Rectal smooth muscle tissue (tissue), 1 donor: ENCODE data around the gene NUDT15.
"Not testable (repeated sequence)": the region's sequence is repeated elsewhere in the genome, so short reads cannot be mapped to it uniquely, and the experiment has no call there.

Source experiments
- H3K27ac ChIP-seq: one replicate; pipeline ENCODE4 v1.7.0; 2013; ENCODE audit warnings: low read depth, low read length, inconsistent platforms
- H3K27me3 ChIP-seq: one replicate; pipeline ENCODE4 v1.7.0; 2013; ENCODE audit warnings: low read length; ENCODE audit not compliant: control insufficient read depth, insufficient read depth
- H3K36me3 ChIP-seq: one replicate; pipeline ENCODE4 v1.7.0; 2013; ENCODE audit warnings: low read length; ENCODE audit not compliant: control insufficient read depth, insufficient read depth
- H3K4me1 ChIP-seq: one replicate; pipeline ENCODE4 v1.7.0; 2013; ENCODE audit warnings: low read length; ENCODE audit not compliant: control insufficient read depth, insufficient read depth
- H3K4me3 ChIP-seq: one replicate; pipeline ENCODE4 v1.7.0; 2013; ENCODE audit warnings: low read length
- H3K9ac ChIP-seq: one replicate; pipeline ENCODE4 v1.7.0; 2013; ENCODE audit warnings: low read length

NUDT15 gene

GRCh38 chr13:48037346-48038173 lies at the start of gene NUDT15:
Gene NUDT15 (plus strand): TSS chr13:48037726. CDS start chr13:48037747, 21 bp downstream.
- Histone ChIP-seq H3K4me1 (peaks cover 6% of the 10 kb centered on the region), H3K4me3 (peak within 1 kb of the TSS; percentile 98), H3K9ac (peak within 1 kb of the TSS; percentile 84), H3K27ac (peak within 1 kb of the TSS; percentile 96), H3K27me3 (no peaks in the 10 kb centered on the region), H3K36me3 (no peaks in the 10 kb centered on the region)

GRCh38 chr13:47990427-47990826 lies 47.1 kb upstream of the NUDT15 start:
- Histone ChIP-seq H3K9ac (no peak overlapping the region), H3K27me3 (no peaks in the 10 kb centered on the region), H3K4me3 (no peak overlapping the region), H3K4me1 (no peaks in the 10 kb centered on the region), H3K27ac (no peak overlapping the region), H3K36me3 (peaks cover 6% of the 10 kb centered on the region)

GRCh38 chr13:47990920-47991466 lies 46.5 kb upstream of the NUDT15 start:
- Histone ChIP-seq H3K4me3 (no peak overlapping the region), H3K36me3 (peaks cover 6% of the 10 kb centered on the region), H3K9ac (no peak overlapping the region), H3K27ac (no peak overlapping the region), H3K27me3 (no peaks in the 10 kb centered on the region), H3K4me1 (no peaks in the 10 kb centered on the region)

- Histone ChIP-seq H3K9ac (no peak overlapping the region), H3K27me3 (no peaks in the 10 kb centered on the region), H3K4me3 (no peak overlapping the region), H3K27ac (no peak overlapping the region), H3K4me1 (no peaks in the 10 kb centered on the region), H3K36me3 (peaks cover 8% of the 10 kb centered on the region)
These were observed 45.7 kb upstream of the NUDT15 start for GRCh38 chr13:47991859-47992258.

- Histone ChIP-seq H3K4me1 (peaks cover 5% of the 10 kb centered on the region), H3K27ac (no peak overlapping the region), H3K36me3 (peaks cover 8% of the 10 kb centered on the region), H3K27me3 (no peaks in the 10 kb centered on the region), H3K9ac (no peak overlapping the region), H3K4me3 (no peak overlapping the region)
These were observed 40.1 kb upstream of the NUDT15 start for GRCh38 chr13:47997384-47997783.

GRCh38 chr13:47999973-48000372 lies 37.6 kb upstream of the NUDT15 start:
- Histone ChIP-seq H3K4me3 (peak overlapping the region; percentile 100), H3K27me3 (no peaks in the 10 kb centered on the region), H3K4me1 (peaks cover 5% of the 10 kb centered on the region), H3K27ac (no peak overlapping the region), H3K9ac (no peak overlapping the region), H3K36me3 (peaks cover 4% of the 10 kb centered on the region)

- H3K9ac ChIP-seq: peak overlapping the region; percentile 77
- peaks cover 4% of the 10 kb centered on the region for H3K36me3 ChIP-seq
- no peaks in the 10 kb centered on the region for H3K27me3 ChIP-seq
- peak overlapping the region; percentile 100 for H3K4me3 ChIP-seq
- H3K27ac ChIP-seq: peak overlapping the region; percentile 85
- H3K4me1 ChIP-seq: peaks cover 5% of the 10 kb centered on the region
These were observed 36.9 kb upstream of the NUDT15 start for GRCh38 chr13:48000559-48001113.

GRCh38 chr13:48001114-48001881 lies 36.2 kb upstream of the NUDT15 start, which contains the start of gene SUCLA2:
Gene SUCLA2 (minus strand): TSS chr13:48001273. CDS start chr13:48001269, 4 bp downstream.
- peaks cover 3% of the 10 kb centered on the region for H3K36me3 ChIP-seq
- H3K9ac ChIP-seq: peak within 1 kb of the TSS; percentile 77
- H3K27me3 ChIP-seq: no peaks in the 10 kb centered on the region
- peak within 1 kb of the TSS; percentile 100 for H3K4me3 ChIP-seq
- H3K4me1 ChIP-seq: peaks cover 5% of the 10 kb centered on the region
- peak within 1 kb of the TSS; percentile 85 for H3K27ac ChIP-seq

GRCh38 chr13:48001999-48002398 lies 35.5 kb upstream of the NUDT15 start:
- H3K9ac ChIP-seq, H3K27me3 ChIP-seq, H3K4me3 ChIP-seq, H3K4me1 ChIP-seq, H3K27ac ChIP-seq, H3K36me3 ChIP-seq: not testable (repeated sequence)

GRCh38 chr13:48004201-48004600 lies 33.3 kb upstream of the NUDT15 start:
- H3K9ac ChIP-seq: no peak overlapping the region
- H3K4me3 ChIP-seq: no peak overlapping the region
- H3K27me3 ChIP-seq: no peaks in the 10 kb centered on the region
- no peaks in the 10 kb centered on the region for H3K36me3 ChIP-seq
- H3K27ac ChIP-seq: no peak overlapping the region
- peaks cover 5% of the 10 kb centered on the region for H3K4me1 ChIP-seq

GRCh38 chr13:48006396-48006795 lies 31.1 kb upstream of the NUDT15 start:
- Histone ChIP-seq H3K36me3 (no peaks in the 10 kb centered on the region), H3K4me3 (no peak overlapping the region), H3K27ac (no peak overlapping the region), H3K27me3 (no peaks in the 10 kb centered on the region), H3K4me1 (peaks cover 1% of the 10 kb centered on the region), H3K9ac (no peak overlapping the region)

- Histone ChIP-seq H3K27me3 (no peaks in the 10 kb centered on the region), H3K27ac (no peak overlapping the region), H3K4me1 (no peaks in the 10 kb centered on the region), H3K4me3 (no peak overlapping the region), H3K36me3 (no peaks in the 10 kb centered on the region), H3K9ac (no peak overlapping the region)
These were observed 28.2 kb upstream of the NUDT15 start for GRCh38 chr13:48009284-48009683.
